ENCODE results near the gene WBP2. TPM values are rescaled to one million over a fixed set of nuclear protein-coding genes. Genes with fewer than 3 reads are reported as not detected.

The WBP2 gene
- total RNA-seq, 4 donors from 2014 or later, result 24.9 to 44.2 (median 36.9) TPM

GRCh38 chr17:75837899-75838298, 17.2 kb downstream of the WBP2 start:
- H3K4me3 ChIP-seq, result no peak overlapping the region
- no peak for TF ChIP-seq CTCF (IDR thresholded peaks at IDR 0.05)
- no peak for TF ChIP-seq POLR2A (IDR thresholded peaks at IDR 0.05)
- H3K36me3 ChIP-seq, result peaks cover 0 to 72% (median 0%) of the 10 kb centered on the region in 3 donors
- H3K4me1 ChIP-seq, result peaks cover 2 to 39% (median 4%) of the 10 kb centered on the region in 3 donors
- 88 to 93% methylated on average over 7 of the region's 7 CpGs for WGBS, 2 donors
- DNase-seq, result no peak
- H3K27me3 ChIP-seq, result no peaks in the 10 kb centered on the region
- intact Hi-C loops (cut with DNase I), result no loop called here
- H3K9me3 ChIP-seq, result no peaks in the 10 kb centered on the region
- no peak overlapping the region for H3K27ac ChIP-seq

GRCh38 chr17:75836605-75837004, 18.5 kb downstream of the WBP2 start:
- TF ChIP-seq CTCF (IDR thresholded peaks at IDR 0.05), result no peak
- no peak for TF ChIP-seq POLR2A (IDR thresholded peaks at IDR 0.05)
- no peak for DNase-seq
- Histone ChIP-seq H3K27me3 (no peaks in the 10 kb centered on the region), H3K4me1 (peaks cover 2 to 35% (median 10%) of the 10 kb centered on the region in 3 donors), H3K36me3 (peaks cover 0 to 66% (median 0%) of the 10 kb centered on the region in 3 donors), H3K4me3 (no peak overlapping the region), H3K27ac (no peak overlapping the region), H3K9me3 (no peaks in the 10 kb centered on the region)
- intact Hi-C loops (cut with DNase I), result no loop called here
- 90 to 91% methylated on average over 6 of the region's 9 CpGs for WGBS, 2 donors

GRCh38 chr17:75835654-75835987, 19.5 kb downstream of the WBP2 start:
- 92 to 100% methylated on average over 1 to 2 of the region's 9 CpGs for WGBS, 2 donors
- DNase-seq, result no peak
- no peak overlapping the region for H3K4me3 ChIP-seq
- no peaks in the 10 kb centered on the region for H3K9me3 ChIP-seq
- intact Hi-C loops (cut with DNase I), result no loop called here
- no peaks in the 10 kb centered on the region for H3K27me3 ChIP-seq
- TF ChIP-seq CTCF (IDR thresholded peaks at IDR 0.05) (no peak), POLR2A (IDR thresholded peaks at IDR 0.05) (no peak)
- H3K27ac ChIP-seq, result no peak overlapping the region
- H3K36me3 ChIP-seq, result peaks cover 0 to 73% (median 0%) of the 10 kb centered on the region in 3 donors
- peaks cover 2 to 35% (median 10%) of the 10 kb centered on the region in 3 donors for H3K4me1 ChIP-seq

- 58 to 84% methylated on average over 5 to 7 of the region's 24 CpGs for WGBS, 2 donors
- H3K36me3 ChIP-seq, result peaks cover 0 to 73% (median 0%) of the 10 kb centered on the region in 3 donors
- intact Hi-C loops (cut with DNase I), result no loop called here
- H3K4me1 ChIP-seq, result peaks cover 2 to 35% (median 10%) of the 10 kb centered on the region in 3 donors
- no peak for DNase-seq
- no peaks in the 10 kb centered on the region for H3K27me3 ChIP-seq
- H3K4me3 ChIP-seq, result no peak overlapping the region
- no peaks in the 10 kb centered on the region for H3K9me3 ChIP-seq
- TF ChIP-seq CTCF (IDR thresholded peaks at IDR 0.05) (no peak), POLR2A (IDR thresholded peaks at IDR 0.05) (no peak)
- H3K27ac ChIP-seq, result no peak overlapping the region
These were observed 20.0 kb downstream of the WBP2 start for GRCh38 chr17:75834928-75835653.

- no peak for TF ChIP-seq CTCF (IDR thresholded peaks at IDR 0.05)
- no peak for TF ChIP-seq POLR2A (IDR thresholded peaks at IDR 0.05)
- intact Hi-C loops (cut with DNase I), result no loop called here
- 80 to 89% methylated on average over 9 to 10 of the region's 25 CpGs for WGBS, 2 donors
- Histone ChIP-seq H3K9me3 (no peaks in the 10 kb centered on the region), H3K4me1 (peaks cover 2 to 35% (median 10%) of the 10 kb centered on the region in 3 donors), H3K27ac (no peak overlapping the region), H3K36me3 (peaks cover 0 to 73% (median 0%) of the 10 kb centered on the region in 3 donors), H3K27me3 (no peaks in the 10 kb centered on the region), H3K4me3 (no peak overlapping the region)
- DNase-seq, result no peak
These were observed 20.7 kb downstream of the WBP2 start for GRCh38 chr17:75834279-75834920.
